Activated naive CD8-positive, alpha-beta T cell (primary cell): ENCODE data around the gene TRIM4.

Source experiments
- H3K27ac Mint-ChIP-seq: one replicate; pipeline ENCODE4 v1.8.0; 2021; ENCODE audit warnings: mixed read lengths
- H3K27me3 Mint-ChIP-seq: one replicate; pipeline ENCODE4 v1.8.0; 2021; ENCODE audit warnings: mixed read lengths
- H3K36me3 Mint-ChIP-seq: one replicate; pipeline ENCODE4 v1.8.0; 2021; ENCODE audit warnings: mixed read lengths
- H3K4me1 Mint-ChIP-seq: one replicate; pipeline ENCODE4 v1.8.0; 2021; ENCODE audit warnings: low read depth, mixed read lengths
- H3K4me3 Mint-ChIP-seq: one replicate; pipeline ENCODE4 v1.8.0; 2021; ENCODE audit warnings: mild to moderate bottlenecking, mixed read lengths
- H3K9me3 Mint-ChIP-seq: one replicate; pipeline ENCODE4 v1.8.0; 2021; ENCODE audit warnings: low read depth, mixed read lengths

The TRIM4 gene

GRCh38 chr7:99929730-99930053 lies 10.4 kb upstream of the TRIM4 start:
- H3K27ac Mint-ChIP-seq = peak overlapping the region; percentile 46
- H3K27me3 Mint-ChIP-seq = peaks cover 8% of the 10 kb centered on the region
- H3K36me3 Mint-ChIP-seq = no peaks in the 10 kb centered on the region
- no peaks in the 10 kb centered on the region for H3K9me3 Mint-ChIP-seq
- peaks cover 34% of the 10 kb centered on the region for H3K4me1 Mint-ChIP-seq
- H3K4me3 Mint-ChIP-seq = peak overlapping the region; percentile 77

GRCh38 chr7:99928994-99929729 lies 9.8 kb upstream of the TRIM4 start, which contains the start of gene GJC3:
Gene GJC3, minus strand, starts transcription at chr7:99929620. Its CDS starts 0 bp downstream, at chr7:99929620.
- H3K4me1 Mint-ChIP-seq = peaks cover 32% of the 10 kb centered on the region
- no peaks in the 10 kb centered on the region for H3K9me3 Mint-ChIP-seq
- H3K27me3 Mint-ChIP-seq = peaks cover 8% of the 10 kb centered on the region
- no peaks in the 10 kb centered on the region for H3K36me3 Mint-ChIP-seq
- peak within 1 kb of the TSS; percentile 59 for H3K27ac Mint-ChIP-seq
- H3K4me3 Mint-ChIP-seq = peak within 1 kb of the TSS; percentile 77

GRCh38 chr7:99928188-99928587 lies 8.9 kb upstream of the TRIM4 start:
- Mint-ChIP-seq H3K4me3 (peak overlapping the region; percentile 77), H3K36me3 (no peaks in the 10 kb centered on the region), H3K9me3 (no peaks in the 10 kb centered on the region), H3K27me3 (peaks cover 8% of the 10 kb centered on the region), H3K27ac (peak overlapping the region; percentile 59), H3K4me1 (peaks cover 32% of the 10 kb centered on the region)

GRCh38 chr7:99927536-99927935 lies 8.2 kb upstream of the TRIM4 start:
- H3K9me3 Mint-ChIP-seq = no peaks in the 10 kb centered on the region
- H3K4me1 Mint-ChIP-seq = peaks cover 32% of the 10 kb centered on the region
- peaks cover 8% of the 10 kb centered on the region for H3K27me3 Mint-ChIP-seq
- H3K4me3 Mint-ChIP-seq = no peak overlapping the region
- H3K36me3 Mint-ChIP-seq = no peaks in the 10 kb centered on the region
- no peak overlapping the region for H3K27ac Mint-ChIP-seq

- Mint-ChIP-seq H3K36me3 (peaks cover 4% of the 10 kb centered on the region), H3K4me1 (peaks cover 35% of the 10 kb centered on the region), H3K9me3 (no peaks in the 10 kb centered on the region), H3K27ac (no peak overlapping the region), H3K4me3 (no peak overlapping the region), H3K27me3 (peaks cover 8% of the 10 kb centered on the region)
Measured at GRCh38 chr7:99926321-99926720, 7.0 kb upstream of the TRIM4 start.

GRCh38 chr7:99923200-99923599 lies 3.9 kb upstream of the TRIM4 start:
- Mint-ChIP-seq H3K27me3 (peaks cover 8% of the 10 kb centered on the region), H3K4me3 (no peak overlapping the region), H3K36me3 (peaks cover 9% of the 10 kb centered on the region), H3K27ac (no peak overlapping the region), H3K9me3 (no peaks in the 10 kb centered on the region), H3K4me1 (peaks cover 24% of the 10 kb centered on the region)

GRCh38 chr7:99920149-99920548 lies 819 bp upstream of the TRIM4 start:
- H3K36me3 Mint-ChIP-seq = peaks cover 13% of the 10 kb centered on the region
- H3K27ac Mint-ChIP-seq = peak overlapping the region; percentile 99
- H3K27me3 Mint-ChIP-seq = no peaks in the 10 kb centered on the region
- H3K9me3 Mint-ChIP-seq = no peaks in the 10 kb centered on the region
- H3K4me1 Mint-ChIP-seq = peaks cover 44% of the 10 kb centered on the region
- H3K4me3 Mint-ChIP-seq = peak overlapping the region; percentile 99

- H3K27me3 Mint-ChIP-seq = no peaks in the 10 kb centered on the region
- no peaks in the 10 kb centered on the region for H3K9me3 Mint-ChIP-seq
- H3K27ac Mint-ChIP-seq = peak overlapping the region; percentile 99
- peaks cover 47% of the 10 kb centered on the region for H3K4me1 Mint-ChIP-seq
- H3K4me3 Mint-ChIP-seq = peak overlapping the region; percentile 99
- peaks cover 13% of the 10 kb centered on the region for H3K36me3 Mint-ChIP-seq
Measured at GRCh38 chr7:99919814-99920112, 433 bp upstream of the TRIM4 start.

- no peaks in the 10 kb centered on the region for H3K27me3 Mint-ChIP-seq
- no peaks in the 10 kb centered on the region for H3K9me3 Mint-ChIP-seq
- H3K36me3 Mint-ChIP-seq = no peaks in the 10 kb centered on the region
- H3K4me1 Mint-ChIP-seq = peaks cover 52% of the 10 kb centered on the region
- H3K27ac Mint-ChIP-seq = no peak overlapping the region
- no peak overlapping the region for H3K4me3 Mint-ChIP-seq
Measured at GRCh38 chr7:99910976-99911375, 8.4 kb downstream of the TRIM4 start.

- H3K36me3 Mint-ChIP-seq = peaks cover 21% of the 10 kb centered on the region
- H3K4me1 Mint-ChIP-seq = peaks cover 7% of the 10 kb centered on the region
- no peak overlapping the region for H3K27ac Mint-ChIP-seq
- no peaks in the 10 kb centered on the region for H3K9me3 Mint-ChIP-seq
- no peaks in the 10 kb centered on the region for H3K27me3 Mint-ChIP-seq
- H3K4me3 Mint-ChIP-seq = no peak overlapping the region
Measured at GRCh38 chr7:99901581-99901980, 17.7 kb downstream of the TRIM4 start.

- Mint-ChIP-seq H3K4me3 (no peak overlapping the region), H3K27ac (no peak overlapping the region), H3K9me3 (no peaks in the 10 kb centered on the region), H3K4me1 (peaks cover 7% of the 10 kb centered on the region), H3K27me3 (no peaks in the 10 kb centered on the region), H3K36me3 (peaks cover 21% of the 10 kb centered on the region)
Measured at GRCh38 chr7:99899830-99900519, 19.4 kb downstream of the TRIM4 start.

- Mint-ChIP-seq H3K27ac (no peak overlapping the region), H3K36me3 (peaks cover 18% of the 10 kb centered on the region), H3K4me3 (no peak overlapping the region), H3K4me1 (peaks cover 7% of the 10 kb centered on the region), H3K27me3 (no peaks in the 10 kb centered on the region), H3K9me3 (no peaks in the 10 kb centered on the region)
Measured at GRCh38 chr7:99898836-99899235, 20.5 kb downstream of the TRIM4 start.

- Mint-ChIP-seq H3K27me3 (no peaks in the 10 kb centered on the region), H3K9me3 (no peaks in the 10 kb centered on the region), H3K4me3 (no peak overlapping the region), H3K4me1 (peaks cover 7% of the 10 kb centered on the region), H3K36me3 (peaks cover 18% of the 10 kb centered on the region), H3K27ac (no peak overlapping the region)
Measured at GRCh38 chr7:99898023-99898357, 21.3 kb downstream of the TRIM4 start.

GRCh38 chr7:99897322-99898022 lies 21.9 kb downstream of the TRIM4 start:
- Mint-ChIP-seq H3K27me3 (no peaks in the 10 kb centered on the region), H3K27ac (no peak overlapping the region), H3K4me1 (peaks cover 7% of the 10 kb centered on the region), H3K36me3 (peaks cover 14% of the 10 kb centered on the region), H3K4me3 (no peak overlapping the region), H3K9me3 (no peaks in the 10 kb centered on the region)

- Mint-ChIP-seq H3K36me3 (peaks cover 14% of the 10 kb centered on the region), H3K9me3 (no peaks in the 10 kb centered on the region), H3K4me3 (no peak overlapping the region), H3K27me3 (no peaks in the 10 kb centered on the region), H3K4me1 (peaks cover 7% of the 10 kb centered on the region), H3K27ac (no peak overlapping the region)
Measured at GRCh38 chr7:99894738-99895137, 24.6 kb downstream of the TRIM4 start.
